ENCODE results near the gene ABHD5. TPM values are rescaled to one million over a fixed set of nuclear protein-coding genes. Genes with fewer than 3 reads are reported as not detected.
A peak's percentile ranks its signal among the peaks of the same experiment; 100 is the strongest.

Gene ABHD5
- total RNA-seq, 2 experiments from 2014 or later, result 8.6 to 9.8 TPM

- peaks cover 18% of the 10 kb centered on the region for H3K4me1 Mint-ChIP-seq
These were observed 3.3 kb upstream of the ABHD5 start for GRCh38 chr3:43687499-43687811.

GRCh38 chr3:43688245-43688650 lies 2.5 kb upstream of the ABHD5 start:
- intact Hi-C loops (cut with DNase I, micrococcal nuclease), result no loop called here
- CTCF ChIA-PET, result no interaction called here
- Mint-ChIP-seq H3K9me3 (ENCODE audit: low read depth) (peaks cover 2% of the 10 kb centered on the region), H3K27ac (no peak overlapping the region), H3K27me3 (peaks cover 4% of the 10 kb centered on the region), H3K36me3 (ENCODE audit: low read depth) (no peaks in the 10 kb centered on the region), H3K4me1 (peaks cover 25% of the 10 kb centered on the region), H3K4me3 (no peak overlapping the region)
- no peak for DNase-seq
- ATAC-seq, result no peak
- POLR2A ChIA-PET, result no interaction called here

More at GRCh38 chr3:43687499-43687811, 3.3 kb upstream of the ABHD5 start:
- intact Hi-C loops (cut with DNase I, micrococcal nuclease), result no loop called here
- Mint-ChIP-seq H3K36me3 (ENCODE audit: low read depth) (no peaks in the 10 kb centered on the region), H3K4me3 (no peak overlapping the region), H3K9me3 (ENCODE audit: low read depth) (peaks cover 2% of the 10 kb centered on the region), H3K27ac (no peak overlapping the region), H3K27me3 (peaks cover 4% of the 10 kb centered on the region)
- DNase-seq (no peak), ATAC-seq (no peak)
- CTCF ChIA-PET, result interaction anchor here (0.7 kb wide), 1 partner anchor 36 kb away, joined by 3 read pairs; no protein-coding TSS in a partner anchor
- POLR2A ChIA-PET, result interaction anchor here (0.7 kb wide), 1 partner anchor 1256 kb away, joined by 7 read pairs; no protein-coding TSS in a partner anchor

GRCh38 chr3:43689166-43689565 lies 1.6 kb upstream of the ABHD5 start:
- Mint-ChIP-seq H3K4me3 (no peak overlapping the region), H3K9me3 (ENCODE audit: low read depth) (no peaks in the 10 kb centered on the region), H3K27ac (no peak overlapping the region), H3K4me1 (peaks cover 32% of the 10 kb centered on the region), H3K36me3 (ENCODE audit: low read depth) (no peaks in the 10 kb centered on the region), H3K27me3 (peaks cover 4% of the 10 kb centered on the region)
- ATAC-seq (no peak), DNase-seq (no peak)
- POLR2A ChIA-PET, result no interaction called here
- CTCF ChIA-PET, result no interaction called here
- intact Hi-C loops (cut with DNase I, micrococcal nuclease), result no loop called here

GRCh38 chr3:43689766-43690399 lies 855 bp upstream of the ABHD5 start:
- DNase-seq, result no peak
- Mint-ChIP-seq H3K36me3 (ENCODE audit: low read depth) (no peaks in the 10 kb centered on the region), H3K9me3 (ENCODE audit: low read depth) (no peaks in the 10 kb centered on the region), H3K4me1 (peaks cover 36% of the 10 kb centered on the region), H3K27ac (peak overlapping the region; percentile 65), H3K4me3 (peak overlapping the region; percentile 70), H3K27me3 (peaks cover 4% of the 10 kb centered on the region)
- ATAC-seq, result no peak
- POLR2A ChIA-PET, result no interaction called here
- intact Hi-C loops (cut with DNase I, micrococcal nuclease), result loop anchor here (1.0 to 10.0 kb wide), 14 partner anchors 65 to 1285 kb away; partner anchors contain the start of genes ANO10 (in 2 of the 2), ACKR2 (in 1 of the 2), HIGD1A (in 1 of the 2) and KIAA1143 (in 1 of the 2)
- CTCF ChIA-PET, result no interaction called here

- intact Hi-C loops (cut with DNase I, micrococcal nuclease), result loop anchor here (1.0 to 10.0 kb wide), 11 partner anchors 66 to 1283 kb away; partner anchors contain the start of genes ACKR2 (in 1 of the 2), ANO10 (in 1 of the 2), CCDC13 (in 1 of the 2) and HIGD1A (in 1 of the 2)
- no peaks in the 10 kb centered on the region for H3K9me3 Mint-ChIP-seq (ENCODE audit: low read depth)
- ATAC-seq, result peak; percentile 12
These were observed 620 bp downstream of the ABHD5 start for GRCh38 chr3:43691120-43691995.

GRCh38 chr3:43692085-43692855 lies 1.5 kb downstream of the ABHD5 start:
- intact Hi-C loops (cut with DNase I, micrococcal nuclease), result loop anchor here (5.0 to 10.0 kb wide), 4 partner anchors 65 to 1087 kb away; partner anchors contain the start of genes ACKR2 (in 1 of the 2), HIGD1A (in 1 of the 2), KIAA1143 (in 1 of the 2) and KIF15 (in 1 of the 2)
- peaks cover 4% of the 10 kb centered on the region for H3K27me3 Mint-ChIP-seq
- H3K36me3 Mint-ChIP-seq (ENCODE audit: low read depth), result no peaks in the 10 kb centered on the region
- DNase-seq, result no peak
- POLR2A ChIA-PET, result no interaction called here
- no peaks in the 10 kb centered on the region for H3K9me3 Mint-ChIP-seq (ENCODE audit: low read depth)
- peak overlapping the region; percentile 21 for H3K27ac Mint-ChIP-seq
- H3K4me1 Mint-ChIP-seq, result peaks cover 40% of the 10 kb centered on the region
- no peak for ATAC-seq
- CTCF ChIA-PET, result interaction anchor here (0.6 kb wide), 1 partner anchor 178 kb away, joined by 3 read pairs; no protein-coding TSS in a partner anchor
- peak overlapping the region; percentile 72 for H3K4me3 Mint-ChIP-seq

More at GRCh38 chr3:43691120-43691995, 620 bp downstream of the ABHD5 start:
- Mint-ChIP-seq H3K4me3 (peak overlapping the region; percentile 72), H3K36me3 (ENCODE audit: low read depth) (no peaks in the 10 kb centered on the region), H3K4me1 (peaks cover 40% of the 10 kb centered on the region), H3K27ac (peak overlapping the region; percentile 48), H3K27me3 (peaks cover 4% of the 10 kb centered on the region)
- POLR2A ChIA-PET, result no interaction called here
- CTCF ChIA-PET, result interaction anchor here (0.6 kb wide), 2 partner anchors 69 to 179 kb away, joined by 3 to 5 read pairs; no protein-coding TSS in a partner anchor
- peak; percentile 63 for DNase-seq

GRCh38 chr3:43692971-43693370 lies 2.2 kb downstream of the ABHD5 start:
- Mint-ChIP-seq H3K4me3 (no peak overlapping the region), H3K4me1 (peaks cover 40% of the 10 kb centered on the region), H3K9me3 (ENCODE audit: low read depth) (no peaks in the 10 kb centered on the region), H3K27me3 (peaks cover 4% of the 10 kb centered on the region), H3K27ac (peak overlapping the region; percentile 57), H3K36me3 (ENCODE audit: low read depth) (no peaks in the 10 kb centered on the region)
- POLR2A ChIA-PET, result no interaction called here
- intact Hi-C loops (cut with DNase I, micrococcal nuclease), result loop anchor here (5.0 to 10.0 kb wide), 4 partner anchors 64 to 1088 kb away; partner anchors contain the start of genes ACKR2 (in 1 of the 2), HIGD1A (in 1 of the 2), KIAA1143 (in 1 of the 2) and KIF15 (in 1 of the 2)
- DNase-seq (no peak), ATAC-seq (no peak)
- CTCF ChIA-PET, result interaction anchor here (0.6 to 1.1 kb wide), 3 partner anchors 8 to 27 kb away, joined by 3 read pairs; no protein-coding TSS in a partner anchor

- no peaks in the 10 kb centered on the region for H3K9me3 Mint-ChIP-seq (ENCODE audit: low read depth)
- ChIA-PET CTCF (interaction anchor here (0.7 to 1.1 kb wide), 3 partner anchors 11 to 307 kb away, joined by 3 read pairs; no protein-coding TSS in a partner anchor), POLR2A (no interaction called here)
- H3K27me3 Mint-ChIP-seq, result peaks cover 4% of the 10 kb centered on the region
- DNase-seq (no peak), ATAC-seq (no peak)
- intact Hi-C loops (cut with DNase I, micrococcal nuclease), result loop anchor here (5.0 to 10.0 kb wide), 4 partner anchors 64 to 1089 kb away; partner anchors contain the start of genes ACKR2 (in 1 of the 2), HIGD1A (in 1 of the 2), KIAA1143 (in 1 of the 2) and KIF15 (in 1 of the 2)
- H3K4me1 Mint-ChIP-seq, result peaks cover 40% of the 10 kb centered on the region
- H3K36me3 Mint-ChIP-seq (ENCODE audit: low read depth), result no peaks in the 10 kb centered on the region
- H3K4me3 Mint-ChIP-seq, result no peak overlapping the region
- H3K27ac Mint-ChIP-seq, result peak overlapping the region; percentile 55
These were observed 2.9 kb downstream of the ABHD5 start for GRCh38 chr3:43693594-43693993.

GRCh38 chr3:43695443-43695842 lies 4.7 kb downstream of the ABHD5 start:
- ChIA-PET POLR2A (no interaction called here), CTCF (interaction anchor here (0.7 kb wide), 1 partner anchor 34 kb away, joined by 3 read pairs; no protein-coding TSS in a partner anchor)
- intact Hi-C loops (cut with DNase I, micrococcal nuclease), result loop anchor here in 1 of 2 experiments (10.0 kb wide), 2 partner anchors 891 to 1091 kb away; partner anchors contain the start of genes ACKR2, HIGD1A and NKTR
- no peak overlapping the region for H3K27ac Mint-ChIP-seq
- H3K4me1 Mint-ChIP-seq, result peaks cover 41% of the 10 kb centered on the region
- no peaks in the 10 kb centered on the region for H3K9me3 Mint-ChIP-seq (ENCODE audit: low read depth)
- ATAC-seq (no peak), DNase-seq (no peak)
- H3K27me3 Mint-ChIP-seq, result no peaks in the 10 kb centered on the region
- peaks cover 6% of the 10 kb centered on the region for H3K36me3 Mint-ChIP-seq (ENCODE audit: low read depth)
- H3K4me3 Mint-ChIP-seq, result no peak overlapping the region

GRCh38 chr3:43695863-43696262 lies 5.1 kb downstream of the ABHD5 start:
- Mint-ChIP-seq H3K27ac (no peak overlapping the region), H3K4me1 (peaks cover 40% of the 10 kb centered on the region), H3K27me3 (no peaks in the 10 kb centered on the region), H3K4me3 (no peak overlapping the region), H3K9me3 (ENCODE audit: low read depth) (no peaks in the 10 kb centered on the region), H3K36me3 (ENCODE audit: low read depth) (peaks cover 7% of the 10 kb centered on the region)
- ATAC-seq (no peak), DNase-seq (no peak)
- intact Hi-C loops (cut with DNase I, micrococcal nuclease), result loop anchor here in 1 of 2 experiments (10.0 kb wide), 2 partner anchors 891 to 1091 kb away; partner anchors contain the start of genes ACKR2, HIGD1A and NKTR
- POLR2A ChIA-PET, result no interaction called here
- CTCF ChIA-PET, result no interaction called here
